WERI-Rb-1 (cell line): ENCODE measurements around the gene CD300H.

Experiments used
- DNase-seq: peaks from one replicate; pipeline ENCODE4 v3.0.0-alpha.2; 2020
- H3K27ac ChIP-seq: fragments of 250-450 bp; sonication (Bioruptor Pico); 2 replicates; pipeline ENCODE4 v1.5.1; 2020; ENCODE audit warnings: mild to moderate bottlenecking, moderate library complexity
- H3K27me3 ChIP-seq: fragments of 250-450 bp; sonication (Bioruptor Pico); 2 replicates; pipeline ENCODE4 v1.5.1; 2021; ENCODE audit warnings: mild to moderate bottlenecking, low read depth, moderate library complexity; ENCODE audit not compliant: insufficient read depth, severe bottlenecking
- H3K36me3 ChIP-seq: fragments of 250-450 bp; sonication (Bioruptor Pico); 2 replicates; pipeline ENCODE4 v1.5.1; 2020; ENCODE audit warnings: mild to moderate bottlenecking, moderate library complexity
- H3K4me3 ChIP-seq: 2 replicates; pipeline ENCODE4 v1.5.1; 2011; ENCODE audit warnings: low read depth, mild to moderate bottlenecking, control low read depth, low read length
- H3K9me3 ChIP-seq: fragments of 250-450 bp; sonication (Bioruptor Pico); 2 replicates; pipeline ENCODE4 v1.5.1; 2021; ENCODE audit warnings: mild to moderate bottlenecking, moderate library complexity; ENCODE audit not compliant: severe bottlenecking
- CTCF ChIP-seq: IDR thresholded peaks from 2 replicates; pipeline ENCODE4 v1.5.1; 2011; ENCODE audit warnings: low read depth, mild to moderate bottlenecking, control low read depth, inconsistent platforms, low read length

Gene CD300H

GRCh38 chr17:74542727-74543383 is 24.5 kb downstream of the CD300H start:
- no peaks in the 10 kb centered on the region for H3K36me3 ChIP-seq
- H3K4me3 ChIP-seq: no peak overlapping the region
- no peak for TF ChIP-seq CTCF
- peaks cover 100% of the 10 kb centered on the region for H3K27me3 ChIP-seq
- no peaks in the 10 kb centered on the region for H3K9me3 ChIP-seq
- DNase-seq: no peak
- H3K27ac ChIP-seq: no peak overlapping the region

- Histone ChIP-seq H3K9me3 (no peaks in the 10 kb centered on the region), H3K27ac (no peak overlapping the region), H3K36me3 (no peaks in the 10 kb centered on the region), H3K27me3 (peaks cover 100% of the 10 kb centered on the region), H3K4me3 (no peak overlapping the region)
- no peak for DNase-seq
- TF ChIP-seq CTCF: no peak
Observed at GRCh38 chr17:74542166-74542565, 25.1 kb downstream of the CD300H start.

- H3K27ac ChIP-seq: no peak overlapping the region
- no peaks in the 10 kb centered on the region for H3K9me3 ChIP-seq
- TF ChIP-seq CTCF: no peak
- no peak for DNase-seq
- no peaks in the 10 kb centered on the region for H3K36me3 ChIP-seq
- H3K4me3 ChIP-seq: no peak overlapping the region
- peaks cover 100% of the 10 kb centered on the region for H3K27me3 ChIP-seq
Observed at GRCh38 chr17:74541176-74542111, 25.9 kb downstream of the CD300H start.

- Histone ChIP-seq H3K27ac (no peak overlapping the region), H3K36me3 (no peaks in the 10 kb centered on the region), H3K4me3 (no peak overlapping the region), H3K27me3 (peaks cover 98% of the 10 kb centered on the region), H3K9me3 (peaks cover 9% of the 10 kb centered on the region)
- DNase-seq: no peak
- TF ChIP-seq CTCF: no peak
Observed at GRCh38 chr17:74539281-74539820, 28.0 kb downstream of the CD300H start.

- DNase-seq: no peak
- no peak for TF ChIP-seq CTCF
- Histone ChIP-seq H3K36me3 (no peaks in the 10 kb centered on the region), H3K4me3 (no peak overlapping the region), H3K9me3 (peaks cover 9% of the 10 kb centered on the region), H3K27me3 (peaks cover 98% of the 10 kb centered on the region), H3K27ac (no peak overlapping the region)
Observed at GRCh38 chr17:74536890-74537289, 30.4 kb downstream of the CD300H start.
